Measurements from ENCODE around the gene PTDSS2. TPM values are rescaled to one million over a fixed set of nuclear protein-coding genes. Genes with fewer than 3 reads are reported as not detected.
"Not testable (repeated sequence)": the region's sequence is repeated elsewhere in the genome, so short reads cannot be mapped to it uniquely, and the experiment has no call there.

The PTDSS2 gene
- total RNA-seq, 2 donors from 2014 or later = 16.3 to 16.7 TPM

DNA sequence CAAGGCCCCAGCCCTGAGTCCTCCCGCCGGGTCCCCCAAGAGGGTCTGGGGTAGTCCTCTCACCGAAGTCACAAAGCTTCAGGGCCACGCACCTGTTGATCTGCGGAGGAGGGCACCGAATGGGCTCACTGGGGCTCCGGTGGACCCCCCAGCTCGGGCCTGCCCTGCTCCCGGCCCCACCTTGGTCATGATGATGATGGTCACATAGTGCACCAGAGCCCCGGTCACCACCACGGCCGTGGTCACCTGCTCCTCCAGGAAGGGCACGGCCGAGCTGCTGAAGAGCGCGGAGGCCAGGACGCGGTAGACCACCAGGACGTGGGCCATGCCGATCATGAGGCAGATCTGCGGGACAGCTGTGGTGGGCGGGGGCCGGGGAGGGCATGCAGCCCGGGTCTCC is 21.8 kb upstream of the PTDSS2 start:
- DNase-seq (ENCODE audit: low spot score) = no peak
- intact Hi-C loops (cut with DNase I) = no loop called here

DNA sequence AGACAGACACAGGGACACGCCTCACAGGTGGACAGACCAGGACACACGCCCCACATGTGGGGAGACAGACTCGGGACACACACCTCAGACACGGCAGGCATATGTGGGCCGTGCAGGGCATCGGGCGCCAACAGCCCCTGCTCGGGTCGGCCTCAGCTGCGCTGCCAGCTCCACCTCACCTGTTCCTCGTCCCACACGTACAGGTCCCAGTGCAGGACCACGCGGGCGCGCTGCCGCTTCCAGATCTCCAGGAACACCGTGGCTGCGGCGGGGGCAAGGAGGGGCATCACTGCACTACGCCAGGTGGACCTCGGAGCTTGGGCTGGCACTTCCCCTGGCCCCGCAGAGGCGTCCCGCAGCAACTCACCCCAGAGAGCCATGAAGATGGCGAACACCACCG is 20.7 kb upstream of the PTDSS2 start:
- intact Hi-C loops (cut with DNase I) = no loop called here
- no peak for DNase-seq (ENCODE audit: low spot score)

DNA sequence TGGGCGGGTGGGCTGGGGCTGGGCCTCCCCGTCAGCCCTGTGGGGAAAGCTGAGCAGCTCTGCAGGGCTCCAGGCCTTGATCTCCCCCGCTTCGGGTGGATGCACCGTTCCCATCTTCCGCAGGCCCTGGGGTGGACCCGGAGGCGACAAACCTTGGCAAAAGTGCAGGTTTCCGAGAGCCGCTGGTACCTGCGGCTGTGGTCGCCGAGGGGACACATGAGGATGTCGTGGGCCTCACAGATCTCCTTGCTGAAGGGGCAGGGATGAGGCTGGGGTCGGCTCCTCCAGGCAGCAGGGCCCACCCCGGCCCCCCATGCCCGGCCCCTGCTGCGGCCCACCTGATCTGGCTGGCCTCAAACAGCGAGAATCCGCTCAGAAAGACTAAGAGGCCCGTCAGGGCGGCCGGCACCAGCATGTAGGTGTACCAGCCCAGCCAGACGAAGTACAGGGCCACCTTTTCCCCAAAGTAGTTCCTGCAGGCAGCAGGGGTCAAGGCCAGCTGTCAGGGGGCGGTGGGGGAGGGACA is 20.1 kb upstream of the PTDSS2 start:
- intact Hi-C loops (cut with DNase I) = no loop called here
- no peak for DNase-seq (ENCODE audit: low spot score)

DNA sequence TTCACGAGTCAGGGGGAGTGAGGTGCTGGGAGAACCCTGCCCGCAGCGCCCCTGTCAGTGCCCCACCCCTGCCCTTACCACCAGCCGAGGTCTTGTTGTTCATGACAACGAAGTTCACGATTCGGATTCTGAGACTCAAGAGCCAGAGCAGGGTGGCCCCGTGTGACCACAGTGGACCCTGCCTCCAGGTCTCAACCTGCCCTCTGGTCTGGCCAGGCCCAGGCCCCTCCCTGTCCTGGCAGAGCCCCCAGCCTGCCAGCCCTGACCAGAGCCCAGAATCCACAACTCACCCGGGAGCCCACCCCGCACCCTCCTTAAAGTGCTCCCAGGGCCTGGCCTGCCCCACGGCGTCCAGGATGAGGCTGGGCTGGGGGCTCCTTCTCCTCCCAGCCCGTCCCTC is 18.2 kb upstream of the PTDSS2 start:
- intact Hi-C loops (cut with DNase I) = no loop called here

DNA sequence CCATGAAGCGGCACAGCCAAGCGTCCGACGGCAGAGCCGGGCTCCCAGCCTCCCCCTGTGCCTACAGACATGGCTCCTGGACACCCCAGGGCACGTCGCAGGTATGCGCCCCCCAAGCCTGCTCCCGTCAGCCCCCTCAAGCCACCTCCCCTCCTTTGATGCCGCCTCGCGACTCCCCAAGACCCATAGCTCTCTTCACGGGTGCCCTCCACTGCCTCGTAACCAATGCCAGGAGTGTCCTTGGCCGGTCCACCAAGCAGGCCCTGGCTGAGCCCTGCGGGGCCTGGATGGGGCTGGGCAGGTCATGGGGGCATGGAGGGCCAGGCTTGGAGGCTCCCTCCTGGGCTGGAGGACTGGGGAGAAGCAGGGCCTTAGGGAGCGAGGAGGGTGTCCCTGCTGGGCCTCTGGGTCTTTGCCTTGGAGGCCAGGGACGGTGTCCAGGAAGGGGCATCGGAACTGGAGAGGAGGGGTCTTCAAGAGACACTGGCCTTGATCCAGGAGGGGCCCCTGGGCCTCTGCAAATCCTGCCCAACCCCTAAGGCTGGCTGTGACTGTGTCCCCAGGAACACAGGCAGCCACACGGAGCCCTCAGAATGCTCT is 17.5 kb upstream of the PTDSS2 start:
- DNase-seq (ENCODE audit: low spot score) = no peak
- intact Hi-C loops (cut with DNase I) = no loop called here

More for the DNA sequence above, 18.2 kb upstream of the PTDSS2 start:
- no peak for DNase-seq (ENCODE audit: low spot score)

DNA sequence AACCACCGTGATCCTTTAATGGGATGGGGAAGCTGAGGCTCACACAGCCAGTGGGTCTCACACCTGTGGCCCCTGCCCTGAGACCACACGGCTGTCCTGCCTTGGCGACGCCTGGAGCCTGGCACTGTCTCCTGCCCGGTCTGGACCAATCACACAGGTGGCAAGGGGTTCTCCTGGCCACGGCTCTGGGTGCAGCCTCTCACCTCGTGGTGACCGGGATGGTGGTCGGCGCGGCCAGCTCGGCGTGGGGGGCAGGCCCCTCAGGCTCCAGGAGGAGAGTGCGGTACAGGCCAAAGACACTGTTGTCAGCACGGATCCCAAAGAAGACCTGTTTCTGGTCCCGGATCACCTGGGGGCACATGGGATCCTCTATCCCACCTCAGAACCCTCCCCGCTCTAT is 17.0 kb upstream of the PTDSS2 start:
- DNase-seq (ENCODE audit: low spot score) = no peak
- intact Hi-C loops (cut with DNase I) = no loop called here

DNA sequence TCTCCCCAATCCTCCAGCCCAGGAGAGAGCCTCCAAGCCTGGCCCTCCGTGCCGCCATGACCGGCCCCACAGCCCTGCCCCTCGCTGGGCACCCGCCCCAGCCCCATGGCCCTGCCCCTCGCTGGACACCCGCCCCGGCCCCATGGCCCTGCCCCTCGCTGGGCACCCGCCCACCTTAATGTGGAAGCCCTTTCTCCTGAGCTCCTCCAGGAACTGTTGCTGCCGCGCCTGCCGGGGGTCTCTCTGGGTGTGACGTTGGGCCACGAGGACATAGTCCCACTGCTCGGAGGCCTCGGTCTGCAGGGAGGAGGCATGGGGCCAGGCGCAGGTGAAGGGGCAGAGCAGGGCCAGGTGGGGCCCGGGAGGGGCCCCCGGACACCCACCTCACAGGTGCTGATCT is 16.4 kb upstream of the PTDSS2 start:
- intact Hi-C loops (cut with DNase I) = no loop called here
- no peak for DNase-seq (ENCODE audit: low spot score)

DNA sequence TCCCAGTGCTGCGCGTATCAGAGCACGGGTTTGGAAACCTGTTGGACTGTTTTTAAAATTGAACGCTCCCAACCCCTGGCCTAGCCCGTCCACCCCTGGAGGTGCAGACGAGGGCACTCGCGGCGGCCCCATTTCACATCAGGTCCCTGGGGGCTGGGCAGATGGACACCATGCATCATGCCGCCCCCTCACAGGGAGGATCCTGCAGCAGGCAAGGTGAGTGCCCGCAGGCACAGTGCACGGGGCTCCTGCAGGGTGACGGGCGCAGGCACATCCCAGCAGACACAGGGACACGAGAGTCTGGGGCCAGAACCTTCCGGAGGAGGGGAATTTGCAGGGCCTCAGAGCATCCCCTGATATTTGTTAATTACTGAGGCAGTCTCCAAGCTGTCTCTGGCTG is 15.6 kb upstream of the PTDSS2 start:
- no peak for DNase-seq (ENCODE audit: low spot score)
- intact Hi-C loops (cut with DNase I) = no loop called here

DNA sequence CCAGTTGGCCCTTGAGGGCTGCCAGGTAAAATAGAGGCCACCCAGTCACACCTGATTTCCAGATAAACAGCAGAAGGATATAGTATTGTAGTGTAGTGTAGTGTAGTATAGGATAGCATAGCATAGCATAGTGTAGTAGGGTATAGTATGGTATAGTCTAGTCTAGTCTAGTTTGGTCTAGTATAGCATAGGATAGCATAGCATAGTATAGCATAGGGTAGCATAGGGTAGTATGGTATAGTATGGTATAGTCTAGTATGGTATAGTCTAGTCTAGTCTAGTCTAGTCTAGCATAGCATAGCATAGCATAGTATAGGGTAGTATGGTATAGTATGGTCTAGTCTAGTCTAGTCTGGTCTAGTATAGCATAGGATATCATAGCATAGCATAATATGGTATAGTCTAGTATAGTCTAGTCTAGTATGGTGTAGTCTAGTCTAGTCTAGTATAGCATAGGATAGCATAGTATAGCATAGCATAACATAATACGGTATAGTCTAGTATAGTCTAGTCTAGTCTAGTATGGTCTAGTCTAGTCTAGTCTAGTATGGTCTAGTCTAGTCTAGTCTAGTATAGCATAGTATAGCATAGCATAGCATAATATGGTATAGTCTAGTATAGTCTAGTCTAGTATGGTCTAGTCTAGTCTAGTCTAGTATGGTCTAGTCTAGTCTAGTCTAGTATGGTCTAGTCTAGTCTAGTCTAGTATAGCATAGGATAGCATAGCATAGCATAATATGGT is 14.9 kb upstream of the PTDSS2 start:
- intact Hi-C loops (cut with DNase I); DNase-seq (ENCODE audit: low spot score): not testable (repeated sequence)

DNA sequence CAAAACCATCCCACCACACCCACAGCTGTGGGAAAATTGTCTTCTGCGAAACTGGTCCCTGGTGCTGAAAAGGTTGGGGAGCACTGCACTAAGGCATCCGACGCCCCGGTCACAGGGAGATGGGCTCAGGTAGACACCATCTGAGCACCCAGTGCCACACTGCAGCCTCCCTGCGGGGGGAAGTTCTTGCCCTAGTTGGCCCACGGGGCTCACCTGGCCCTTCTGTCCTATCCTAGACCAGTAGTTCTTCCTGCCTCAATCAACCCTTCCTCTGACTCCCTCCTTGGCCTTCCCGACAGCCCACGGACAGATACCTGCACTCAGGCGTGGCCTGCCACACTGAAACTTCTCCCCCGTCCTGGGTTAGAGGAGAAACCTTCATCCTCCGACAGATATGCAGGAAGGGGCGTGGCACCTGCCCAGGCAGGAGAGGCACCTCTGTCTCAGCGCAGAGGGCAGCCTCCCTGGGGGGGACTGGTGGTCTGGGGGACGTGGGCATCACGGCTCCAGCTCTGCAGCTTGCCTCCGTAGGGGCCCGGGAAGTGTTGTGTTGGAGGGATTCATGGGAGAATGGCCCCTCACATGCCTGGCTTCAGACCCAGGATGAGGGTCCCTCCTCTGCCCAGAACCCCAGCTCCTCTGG is 12.7 kb upstream of the PTDSS2 start:
- intact Hi-C loops (cut with DNase I) = no loop called here
- DNase-seq (ENCODE audit: low spot score) = no peak

DNA sequence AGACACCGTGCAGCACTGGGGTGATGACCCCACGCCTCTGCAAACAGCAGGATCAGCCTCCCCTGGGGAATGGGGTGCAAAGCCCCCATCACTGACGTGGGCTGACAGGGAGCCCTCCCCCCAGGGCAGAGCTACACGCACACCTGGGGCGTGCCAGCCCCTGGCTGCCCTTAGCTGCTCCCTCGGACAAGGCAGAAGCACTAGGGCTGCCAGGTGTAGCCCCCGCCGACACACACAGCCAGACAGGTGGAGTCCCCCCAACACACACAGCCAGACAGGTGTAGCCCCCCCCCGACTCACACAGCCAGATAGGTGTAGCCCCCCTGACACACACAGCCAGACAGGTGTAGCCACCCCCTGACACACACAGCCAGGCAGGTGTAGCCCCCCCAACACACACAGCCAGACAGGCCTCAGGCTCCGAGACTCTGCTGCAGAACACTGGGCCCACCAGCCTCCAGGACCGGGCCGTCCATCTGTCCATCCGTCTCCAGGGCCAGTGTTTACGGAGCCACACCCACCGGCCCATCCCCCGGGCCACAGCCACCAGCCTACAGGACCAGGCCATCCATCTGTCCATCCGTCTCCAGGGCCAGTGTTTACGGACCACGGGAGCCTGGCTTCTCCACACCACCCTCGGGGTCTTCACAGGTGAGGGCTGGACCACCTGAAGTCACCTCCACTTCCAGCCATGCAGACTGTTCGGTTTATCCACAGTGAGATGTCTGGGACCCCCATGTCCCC is 11.8 kb upstream of the PTDSS2 start:
- no peak for DNase-seq (ENCODE audit: low spot score)
- intact Hi-C loops (cut with DNase I) = no loop called here

DNA sequence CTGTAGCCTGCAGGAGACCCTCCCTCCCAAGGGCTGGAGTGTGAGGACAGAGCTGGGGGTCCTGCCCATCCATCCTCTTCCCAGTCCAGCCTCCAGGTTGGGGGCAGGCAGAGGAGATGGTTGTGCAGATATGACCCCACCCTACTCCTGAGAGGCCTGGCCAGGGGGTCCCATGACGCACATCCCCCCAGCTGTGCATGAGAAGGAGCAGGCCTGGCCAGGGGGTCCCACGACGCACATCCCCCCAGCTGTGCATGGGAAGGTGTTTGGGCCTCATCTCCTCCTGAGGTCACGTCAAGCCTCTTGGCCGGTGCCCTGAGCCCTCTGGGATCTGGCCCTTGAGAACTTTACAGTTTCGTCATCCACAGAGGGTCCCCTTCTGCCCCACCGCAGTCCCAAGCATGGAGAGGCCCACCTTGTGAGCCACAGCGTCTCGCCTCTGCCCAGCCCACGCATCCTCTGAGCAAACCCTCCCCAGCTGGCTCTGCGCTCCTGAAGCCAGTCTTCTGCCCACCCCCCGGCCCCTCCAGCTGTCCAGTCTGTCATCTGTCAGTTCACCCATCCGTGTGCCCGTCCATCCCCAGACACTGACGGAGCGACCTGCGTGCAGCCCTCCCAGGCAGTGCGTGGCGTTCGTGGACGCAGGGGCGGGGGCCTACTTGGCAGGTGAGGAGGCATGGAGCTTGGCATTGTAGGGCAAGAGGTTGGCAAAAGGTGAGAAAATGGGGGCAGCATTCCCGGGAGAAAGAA is 10.6 kb upstream of the PTDSS2 start:
- intact Hi-C loops (cut with DNase I) = no loop called here
- no peak for DNase-seq (ENCODE audit: low spot score)

DNA sequence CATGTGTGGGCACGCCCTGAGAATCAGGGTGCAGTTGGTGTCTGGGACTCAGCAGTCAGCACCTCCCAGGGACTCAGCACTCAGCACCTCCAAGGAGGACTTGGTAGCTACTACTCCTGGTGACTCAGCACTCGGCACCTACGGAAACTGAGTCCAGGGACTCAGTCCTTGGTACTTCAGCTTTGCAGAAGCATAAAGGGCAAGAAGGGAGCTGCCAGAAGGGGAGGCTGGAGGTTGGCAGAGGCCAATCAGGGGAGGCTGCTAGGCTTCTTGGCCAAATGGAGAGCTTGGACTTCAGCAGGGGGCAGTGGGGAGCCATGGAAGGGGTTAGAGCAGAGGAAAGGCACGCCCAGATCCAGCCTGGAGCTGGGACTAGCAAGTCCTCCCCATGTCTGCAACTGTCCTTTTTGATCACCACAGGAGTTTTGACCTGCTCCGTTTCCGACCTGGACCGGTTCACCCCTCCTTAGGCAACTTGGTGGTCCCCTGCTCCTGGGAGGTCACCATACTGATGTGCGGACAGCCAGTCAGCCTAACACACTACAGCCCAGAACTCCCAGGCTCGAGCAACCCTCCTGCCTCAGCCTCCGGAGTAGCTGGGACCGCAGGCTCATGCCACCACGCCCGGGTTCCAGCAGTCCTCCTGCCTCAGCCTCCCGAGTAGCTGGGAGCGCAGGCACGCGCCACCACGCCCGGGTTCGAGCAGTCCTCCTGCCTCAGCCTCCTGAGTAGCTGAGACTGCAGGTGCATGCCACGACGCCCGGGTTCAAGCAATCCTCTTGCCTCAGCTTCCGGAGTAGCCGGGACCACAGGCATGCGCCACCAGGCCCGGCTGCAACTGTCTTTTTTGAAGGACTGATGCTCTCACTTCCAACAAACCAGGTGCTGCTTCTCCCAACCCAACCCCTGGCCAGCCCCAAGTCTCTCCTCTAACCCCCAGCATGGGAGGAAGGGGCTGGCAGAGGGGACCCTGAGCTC is 9.7 kb upstream of the PTDSS2 start:
- no peak for DNase-seq (ENCODE audit: low spot score)
- intact Hi-C loops (cut with DNase I) = no loop called here

DNA sequence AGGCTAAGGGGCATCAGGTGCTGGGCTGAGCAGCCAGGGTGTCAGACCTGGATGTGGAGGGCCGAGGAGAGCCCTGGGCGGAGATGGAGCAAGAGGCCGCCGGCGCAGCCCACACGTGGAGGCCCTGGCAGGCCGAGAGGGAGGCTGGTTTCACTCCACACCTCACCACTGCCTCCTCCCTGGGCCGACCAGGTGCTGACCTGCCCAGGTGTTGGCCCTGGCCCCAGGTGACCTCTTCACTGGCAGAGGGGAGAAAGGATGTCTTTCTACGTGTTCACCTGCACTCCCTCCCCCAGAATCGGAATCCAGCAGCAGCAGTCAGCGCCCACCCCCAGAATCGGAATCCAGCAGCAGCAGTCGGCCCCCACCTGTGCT is 9.0 kb upstream of the PTDSS2 start:
- DNase-seq (ENCODE audit: low spot score) = no peak

DNA sequence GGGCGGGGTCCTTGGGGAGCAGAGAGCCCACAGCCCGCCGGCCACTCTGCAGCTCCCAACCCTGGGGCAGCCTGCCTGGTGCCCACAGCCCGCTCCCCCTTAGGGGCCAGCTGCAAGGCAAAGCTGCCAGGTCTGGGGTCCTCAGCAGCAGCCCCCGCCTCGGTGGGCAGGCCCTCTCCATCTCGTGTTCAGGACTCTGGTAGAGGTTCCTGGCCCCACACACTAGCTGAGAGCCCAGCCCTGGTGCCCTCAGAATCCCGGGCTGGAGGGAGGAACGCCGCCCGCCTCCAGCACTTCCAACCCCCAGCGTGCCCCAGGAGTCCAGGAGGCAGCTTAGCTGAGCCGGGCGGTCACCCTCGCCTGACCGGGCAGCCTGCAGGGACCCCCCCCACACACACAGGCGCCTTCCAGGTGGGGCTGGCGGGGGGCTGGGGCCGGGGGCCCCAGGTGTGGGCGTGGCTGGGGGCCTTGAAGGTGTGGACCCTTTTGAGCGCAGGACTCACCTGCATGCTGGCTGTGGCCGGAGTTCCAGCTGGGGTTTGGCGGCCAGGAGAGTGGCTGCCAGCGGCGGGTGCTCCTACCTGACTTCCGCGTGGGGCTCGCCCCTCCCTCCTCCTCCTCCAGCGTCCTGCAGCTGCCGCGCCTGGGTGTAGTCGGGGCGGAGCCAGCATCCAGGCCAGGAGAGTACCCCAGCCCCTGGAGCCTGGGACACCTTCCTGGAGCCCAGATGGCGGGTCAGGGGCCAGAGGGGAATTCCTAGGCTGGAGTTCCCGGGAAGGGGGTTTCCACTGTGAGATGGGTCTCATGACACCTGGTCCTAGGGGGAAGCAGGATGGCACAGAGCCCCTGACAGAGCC is 8.4 kb upstream of the PTDSS2 start, which contains the start of gene ANO9:
Gene ANO9, minus strand, starts transcription at position 594 of the 857 bp plus-strand sequence. Its CDS starts 85 bp downstream, at position 509.
- no peak for DNase-seq (ENCODE audit: low spot score)
- intact Hi-C loops (cut with DNase I) = no loop called here

More for the DNA sequence above, 9.0 kb upstream of the PTDSS2 start:
- intact Hi-C loops (cut with DNase I) = no loop called here

DNA sequence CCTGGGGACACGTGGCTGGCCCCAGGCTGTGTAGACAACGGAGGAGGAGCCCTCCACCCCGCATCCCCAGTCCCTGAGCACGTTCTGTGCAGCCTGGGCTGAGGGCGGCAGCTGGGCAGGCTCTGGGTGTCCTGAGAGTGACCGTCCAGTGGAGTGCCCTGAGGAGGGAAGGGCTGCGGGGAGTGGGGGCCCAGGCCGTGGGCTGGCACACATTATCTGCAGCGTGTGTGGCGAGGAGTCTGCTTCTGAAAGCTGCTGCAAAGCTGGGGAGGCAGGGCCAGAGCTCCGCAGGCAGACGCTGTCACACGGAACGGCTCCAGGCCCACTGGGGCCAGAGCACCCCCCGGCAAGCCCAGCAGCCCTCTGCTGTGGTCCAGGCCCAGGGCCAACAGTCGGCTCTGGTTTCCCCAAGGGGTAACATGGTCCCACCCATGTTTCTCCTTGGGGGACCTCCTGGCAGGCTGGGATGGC is 7.4 kb upstream of the PTDSS2 start:
- intact Hi-C loops (cut with DNase I) = no loop called here
- DNase-seq (ENCODE audit: low spot score) = no peak

Measured in posterior vena cava (tissue), 2 donors.